Measurements from ENCODE around the gene ALG5.

The ALG5 gene

GRCh38 chr13:36999054-36999714 lies at the start of gene ALG5:
TSS of gene ALG5 (minus strand) at chr13:36999340. CDS start at chr13:36999300, 40 bp downstream.
- DNase-seq = peak; percentile 90

- no peak for DNase-seq
Measured at GRCh38 chr13:37047846-37048245, 48.7 kb upstream of the ALG5 start.

GRCh38 chr13:37047032-37047431 lies 47.9 kb upstream of the ALG5 start:
- DNase-seq = no peak

DNA sequence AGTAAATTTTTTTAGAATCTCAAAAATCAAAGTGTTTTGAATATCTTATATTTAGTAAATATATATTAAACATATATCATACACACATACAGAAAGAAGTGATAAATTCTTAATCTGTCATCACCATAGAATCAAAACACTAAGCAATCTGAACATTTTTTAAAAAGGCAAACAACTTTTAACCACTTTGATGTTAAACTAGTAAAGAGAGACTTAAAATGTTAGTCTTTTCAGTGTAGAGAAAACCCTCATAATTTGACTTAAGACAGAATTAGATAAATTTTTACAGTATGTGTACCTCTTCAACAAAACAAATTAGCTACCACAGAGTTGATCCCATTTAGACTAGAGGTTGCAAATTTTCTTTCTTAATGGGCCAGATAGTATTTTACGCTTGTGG lies 46.9 kb upstream of the ALG5 start:
- DNase-seq = no peak

GRCh38 chr13:37040789-37041188 lies 41.6 kb upstream of the ALG5 start:
- DNase-seq = no peak

DNA sequence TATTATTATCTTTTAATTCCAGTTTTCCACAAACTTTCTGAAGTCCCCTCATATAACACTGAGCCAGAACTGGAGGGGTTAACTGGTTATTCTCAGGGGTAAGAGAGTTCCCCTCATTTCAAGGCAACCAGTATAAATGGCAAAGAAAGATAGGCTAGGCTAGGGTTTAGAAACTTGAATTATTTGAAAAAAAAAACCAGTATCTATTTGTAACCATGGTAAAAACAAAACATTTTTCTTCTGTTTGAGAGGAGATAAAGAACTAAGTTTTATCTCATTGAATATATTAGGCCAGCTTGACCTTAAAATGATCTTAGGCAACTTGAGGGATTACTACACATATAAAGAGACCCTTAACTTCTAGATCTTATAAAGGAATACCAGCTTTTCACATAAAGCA lies 40.8 kb upstream of the ALG5 start:
- no peak for DNase-seq

GRCh38 chr13:37037241-37037640 lies 38.1 kb upstream of the ALG5 start:
- no peak for DNase-seq

GRCh38 chr13:37029617-37030016 lies 30.5 kb upstream of the ALG5 start:
- no peak for DNase-seq

- DNase-seq = no peak
Measured at GRCh38 chr13:37027639-37028038, 28.5 kb upstream of the ALG5 start.

- no peak for DNase-seq
Measured at GRCh38 chr13:37026771-37027170, 27.6 kb upstream of the ALG5 start.

GRCh38 chr13:37023871-37024270 lies 24.7 kb upstream of the ALG5 start:
- no peak for DNase-seq

GRCh38 chr13:37014609-37015008 lies 15.5 kb upstream of the ALG5 start:
- no peak for DNase-seq

DNA sequence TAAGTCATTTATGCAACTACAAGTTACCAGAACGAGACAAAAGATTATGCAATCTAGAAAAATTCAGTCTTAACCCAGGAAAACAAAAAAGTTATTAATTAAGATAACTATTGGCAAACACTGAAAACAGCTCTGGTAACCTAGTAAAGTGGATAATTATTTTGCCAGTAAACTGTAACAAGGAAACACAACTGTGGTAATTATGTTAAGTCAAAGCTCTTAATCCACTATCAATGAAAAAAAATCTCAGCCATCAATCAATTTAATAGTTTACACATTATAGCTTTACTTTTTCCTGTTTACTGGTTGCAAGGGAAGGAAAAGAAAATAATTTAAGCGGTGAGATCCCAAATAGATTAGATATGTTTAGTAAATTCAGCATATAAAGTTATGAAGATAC lies 12.6 kb upstream of the ALG5 start:
- no peak for DNase-seq

GRCh38 chr13:37011002-37011401 lies 11.9 kb upstream of the ALG5 start:
- DNase-seq = no peak

DNA sequence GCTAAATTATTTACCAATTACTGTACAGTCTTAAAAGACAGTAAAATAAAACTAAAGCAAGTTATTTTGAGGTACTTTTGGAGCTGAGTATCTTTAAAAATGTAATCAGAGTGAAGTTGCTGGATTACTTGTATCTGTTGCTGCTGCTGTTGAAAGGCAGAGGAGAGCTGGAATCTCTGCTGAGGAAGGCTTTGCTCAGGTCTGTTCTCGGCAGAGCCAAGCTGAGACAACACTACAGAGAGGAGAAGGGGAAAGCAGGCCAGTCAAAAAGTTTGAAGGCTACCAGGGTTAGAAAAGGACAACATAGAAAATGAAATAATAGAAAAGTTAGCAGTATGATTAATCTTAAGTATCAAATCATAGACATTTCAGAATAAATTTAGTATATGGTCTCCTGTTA lies 11.3 kb upstream of the ALG5 start:
- DNase-seq = no peak

DNA sequence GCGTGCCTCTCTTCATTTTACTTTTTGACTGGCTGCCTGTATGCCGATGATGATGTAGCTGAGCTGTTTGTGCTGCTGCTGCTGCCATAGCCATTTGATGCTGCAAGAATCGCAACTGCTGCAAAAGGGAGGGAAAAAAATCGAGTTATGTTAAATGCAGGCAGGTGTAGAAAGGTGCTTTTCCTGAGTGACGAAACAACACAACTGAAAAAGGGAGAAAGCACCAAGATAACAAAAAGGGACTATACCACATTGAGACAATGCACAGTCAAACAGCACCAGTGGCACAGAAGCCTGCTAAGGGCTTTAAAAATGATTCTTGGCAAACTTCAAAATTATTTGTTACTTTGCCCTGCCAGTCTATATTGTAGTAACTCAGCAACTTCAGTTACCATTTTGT lies 10.6 kb upstream of the ALG5 start:
- DNase-seq = no peak

DNA sequence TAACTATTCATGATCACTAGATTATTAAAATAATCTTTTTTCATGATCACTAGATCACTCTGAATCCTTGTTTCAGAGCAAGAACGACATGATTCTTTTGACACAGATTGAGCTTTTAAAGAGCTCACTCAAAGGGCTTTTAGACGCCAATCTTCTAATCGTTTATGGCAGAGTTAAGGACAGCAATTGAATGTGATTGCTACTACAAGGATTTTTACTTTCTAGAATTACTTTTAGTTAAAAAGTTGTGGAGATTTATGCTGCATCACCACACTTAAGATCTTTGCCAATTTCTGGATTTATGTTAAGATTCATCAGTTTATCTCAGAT lies 2.7 kb upstream of the ALG5 start:
- DNase-seq = no peak

DNA sequence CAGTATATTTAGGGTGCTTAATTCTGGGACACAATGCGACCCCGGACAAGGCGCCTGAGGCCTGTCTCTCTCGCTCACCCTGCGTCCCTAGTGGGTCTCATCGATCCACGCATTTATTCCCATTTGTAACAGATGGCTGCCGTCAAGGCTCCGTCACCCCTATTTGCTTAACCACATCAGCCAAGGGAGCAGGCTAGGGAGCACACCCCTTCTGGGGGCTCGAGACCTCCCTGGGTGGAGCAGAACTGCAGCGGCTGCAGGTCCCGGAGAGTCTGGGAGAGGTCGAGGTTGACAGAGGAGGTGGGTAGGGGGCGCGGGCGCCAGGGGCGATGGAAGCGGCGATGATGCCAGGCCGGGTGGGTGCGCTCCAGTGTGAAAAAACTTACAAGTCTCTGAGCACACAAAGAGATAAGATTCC lies 507 bp downstream of the ALG5 start:
- DNase-seq = peak; percentile 27

DNA sequence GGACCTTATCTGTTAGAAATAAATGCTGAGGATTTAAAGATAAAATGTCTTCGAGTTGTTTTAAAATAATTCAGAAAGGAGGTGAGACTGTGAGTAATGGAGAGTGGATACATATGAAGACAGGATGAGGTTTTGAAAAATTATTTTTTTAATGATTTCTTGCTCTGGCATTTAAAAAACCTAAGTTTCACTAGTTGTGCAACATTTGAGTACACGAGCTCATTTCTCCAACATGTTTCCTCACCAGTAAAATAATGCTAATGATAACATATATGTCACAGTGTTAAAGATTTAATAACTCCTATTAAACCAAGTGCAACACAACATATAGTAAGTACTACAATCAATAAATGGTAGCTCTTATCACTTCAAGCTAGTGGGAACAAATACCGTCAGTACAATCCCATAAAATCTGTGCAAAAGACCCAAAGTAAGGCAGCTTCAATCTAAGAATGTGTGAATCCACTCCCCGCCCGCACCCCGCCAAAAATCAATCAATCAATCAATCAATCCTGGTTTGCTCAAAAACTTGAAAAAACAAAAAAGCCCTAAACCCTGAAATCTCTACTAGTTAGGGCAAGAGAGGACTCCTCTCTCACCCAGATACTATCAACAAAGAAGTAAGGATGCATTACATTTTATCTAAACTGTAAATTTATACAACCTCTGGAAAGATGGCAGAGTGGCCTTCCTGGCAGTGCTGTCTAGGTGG lies 1.3 kb downstream of the ALG5 start:
- no peak for DNase-seq

- no peak for DNase-seq
Measured at GRCh38 chr13:36992362-36992761, 6.8 kb downstream of the ALG5 start.

- no peak for DNase-seq
Measured at GRCh38 chr13:36986462-36987240, 12.5 kb downstream of the ALG5 start.

GRCh38 chr13:36981156-36981743 lies 17.9 kb downstream of the ALG5 start:
- DNase-seq = peak; percentile 29

DNA sequence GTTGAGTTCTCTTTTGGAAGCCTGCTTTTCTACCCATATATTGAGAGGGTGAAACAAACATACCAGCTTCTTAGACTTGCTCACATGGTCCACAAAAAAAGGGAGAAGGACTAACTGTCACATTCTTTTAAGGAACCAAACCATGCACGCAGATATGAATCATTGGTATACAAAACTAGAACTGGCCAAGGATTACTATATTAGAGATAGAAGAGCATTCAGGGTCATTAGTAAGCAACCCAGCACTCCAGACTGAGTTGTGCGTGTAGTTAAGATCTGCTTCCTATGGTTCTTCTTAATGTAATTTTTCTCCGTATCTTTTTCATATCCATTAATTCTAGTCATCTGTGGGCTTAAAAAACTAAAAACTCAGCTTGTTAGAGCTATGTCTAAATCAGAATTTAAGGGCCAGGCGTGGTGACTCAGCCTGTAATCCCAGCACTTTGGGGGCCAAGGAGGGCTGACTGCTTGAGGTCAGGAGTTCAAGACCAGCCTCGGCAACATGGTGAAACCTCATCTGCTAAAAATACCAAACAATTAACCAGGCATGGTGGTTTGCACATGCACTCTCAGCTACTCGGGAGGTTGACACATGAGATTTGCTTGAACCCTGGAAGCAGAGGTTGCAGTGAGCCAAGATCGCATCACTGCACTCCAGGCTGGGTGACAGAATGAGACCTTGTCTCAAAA lies 19.6 kb downstream of the ALG5 start:
- DNase-seq = no peak
